T-helper 1 cell (primary cell): ENCODE data around the gene HTT.

Source experiments
- DNase-seq, 5 donors: peaks; one replicate each; pipeline ENCODE4 v3.0.0-alpha.2; 2012 to 2020

Gene HTT

DNA sequence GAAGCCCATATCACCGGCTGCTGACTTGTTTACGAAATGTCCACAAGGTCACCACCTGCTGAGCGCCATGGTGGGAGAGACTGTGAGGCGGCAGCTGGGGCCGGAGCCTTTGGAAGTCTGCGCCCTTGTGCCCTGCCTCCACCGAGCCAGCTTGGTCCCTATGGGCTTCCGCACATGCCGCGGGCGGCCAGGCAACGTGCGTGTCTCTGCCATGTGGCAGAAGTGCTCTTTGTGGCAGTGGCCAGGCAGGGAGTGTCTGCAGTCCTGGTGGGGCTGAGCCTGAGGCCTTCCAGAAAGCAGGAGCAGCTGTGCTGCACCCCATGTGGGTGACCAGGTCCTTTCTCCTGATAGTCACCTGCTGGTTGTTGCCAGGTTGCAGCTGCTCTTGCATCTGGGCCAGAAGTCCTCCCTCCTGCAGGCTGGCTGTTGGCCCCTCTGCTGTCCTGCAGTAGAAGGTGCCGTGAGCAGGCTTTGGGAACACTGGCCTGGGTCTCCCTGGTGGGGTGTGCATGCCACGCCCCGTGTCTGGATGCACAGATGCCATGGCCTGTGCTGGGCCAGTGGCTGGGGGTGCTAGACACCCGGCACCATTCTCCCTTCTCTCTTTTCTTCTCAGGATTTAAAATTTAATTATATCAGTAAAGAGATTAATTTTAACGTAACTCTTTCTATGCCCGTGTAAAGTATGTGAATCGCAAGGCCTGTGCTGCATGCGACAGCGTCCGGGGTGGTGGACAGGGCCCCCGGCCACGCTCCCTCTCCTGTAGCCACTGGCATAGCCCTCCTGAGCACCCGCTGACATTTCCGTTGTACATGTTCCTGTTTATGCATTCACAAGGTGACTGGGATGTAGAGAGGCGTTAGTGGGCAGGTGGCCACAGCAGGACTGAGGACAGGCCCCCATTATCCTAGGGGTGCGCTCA lies 165.8 kb downstream of the HTT start:
- no peak for DNase-seq

DNA sequence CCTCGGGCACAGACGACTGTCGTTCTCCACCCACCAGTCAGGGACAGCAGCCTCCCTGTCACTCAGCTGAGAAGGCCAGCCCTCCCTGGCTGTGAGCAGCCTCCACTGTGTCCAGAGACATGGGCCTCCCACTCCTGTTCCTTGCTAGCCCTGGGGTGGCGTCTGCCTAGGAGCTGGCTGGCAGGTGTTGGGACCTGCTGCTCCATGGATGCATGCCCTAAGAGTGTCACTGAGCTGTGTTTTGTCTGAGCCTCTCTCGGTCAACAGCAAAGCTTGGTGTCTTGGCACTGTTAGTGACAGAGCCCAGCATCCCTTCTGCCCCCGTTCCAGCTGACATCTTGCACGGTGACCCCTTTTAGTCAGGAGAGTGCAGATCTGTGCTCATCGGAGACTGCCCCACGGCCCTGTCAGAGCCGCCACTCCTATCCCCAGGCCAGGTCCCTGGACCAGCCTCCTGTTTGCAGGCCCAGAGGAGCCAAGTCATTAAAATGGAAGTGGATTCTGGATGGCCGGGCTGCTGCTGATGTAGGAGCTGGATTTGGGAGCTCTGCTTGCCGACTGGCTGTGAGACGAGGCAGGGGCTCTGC lies 166.5 kb downstream of the HTT start:
- no peak for DNase-seq

GRCh38 chr4:3241898-3242524 lies 167.5 kb downstream of the HTT start:
- no peak for DNase-seq

DNA sequence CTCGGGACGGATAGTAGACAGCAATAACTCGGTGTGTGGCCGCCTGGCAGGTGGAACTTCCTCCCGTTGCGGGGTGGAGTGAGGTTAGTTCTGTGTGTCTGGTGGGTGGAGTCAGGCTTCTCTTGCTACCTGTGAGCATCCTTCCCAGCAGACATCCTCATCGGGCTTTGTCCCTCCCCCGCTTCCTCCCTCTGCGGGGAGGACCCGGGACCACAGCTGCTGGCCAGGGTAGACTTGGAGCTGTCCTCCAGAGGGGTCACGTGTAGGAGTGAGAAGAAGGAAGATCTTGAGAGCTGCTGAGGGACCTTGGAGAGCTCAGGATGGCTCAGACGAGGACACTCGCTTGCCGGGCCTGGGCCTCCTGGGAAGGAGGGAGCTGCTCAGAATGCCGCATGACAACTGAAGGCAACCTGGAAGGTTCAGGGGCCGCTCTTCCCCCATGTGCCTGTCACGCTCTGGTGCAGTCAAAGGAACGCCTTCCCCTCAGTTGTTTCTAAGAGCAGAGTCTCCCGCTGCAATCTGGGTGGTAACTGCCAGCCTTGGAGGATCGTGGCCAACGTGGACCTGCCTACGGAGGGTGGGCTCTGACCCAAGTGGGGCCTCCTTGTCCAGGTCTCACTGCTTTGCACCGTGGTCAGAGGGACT lies 168.8 kb downstream of the HTT start:
- DNase-seq, result no peak

DNA sequence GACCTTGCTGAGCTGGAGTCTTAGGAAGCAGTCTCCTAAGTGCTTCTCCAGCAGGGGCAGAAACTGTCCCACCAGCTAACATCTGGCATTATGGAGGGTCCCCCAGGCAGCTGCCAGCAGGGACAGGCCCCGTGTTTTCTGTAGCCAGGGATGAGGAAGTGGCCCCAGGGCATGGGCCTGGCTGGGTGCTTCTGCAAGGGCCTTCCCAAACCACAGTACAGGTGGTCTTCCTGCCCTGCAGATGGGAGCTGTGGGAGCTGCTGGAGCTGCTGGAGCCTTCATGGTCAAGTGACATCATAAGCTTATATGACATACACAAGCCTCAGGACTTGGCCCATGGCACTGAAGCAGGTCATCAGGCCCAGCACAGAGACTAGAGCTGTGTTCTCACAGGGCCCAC lies 169.5 kb downstream of the HTT start:
- DNase-seq, result no peak

- no peak for DNase-seq
Observed at GRCh38 chr4:3244747-3245146, 170.3 kb downstream of the HTT start.

DNA sequence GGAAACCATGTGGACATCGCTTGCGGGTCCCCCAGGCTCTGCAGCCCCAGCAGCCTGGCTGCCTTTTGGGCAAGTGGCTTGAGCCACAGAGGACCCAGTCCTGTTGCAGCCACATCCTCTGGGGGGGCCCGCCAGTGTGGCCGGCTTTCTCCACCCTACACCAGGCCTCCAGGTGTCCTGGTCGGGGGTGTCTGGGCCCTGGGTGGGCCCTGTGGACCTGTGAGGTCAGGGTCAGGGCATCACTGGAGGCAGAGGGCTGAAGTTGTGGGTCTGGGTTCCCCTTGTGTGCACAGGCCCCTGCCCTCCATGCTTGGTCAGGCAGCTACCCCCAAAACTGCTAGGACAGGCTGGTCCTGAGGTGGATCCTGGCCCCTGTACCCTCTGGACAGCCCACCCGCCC lies 171.2 kb downstream of the HTT start:
- no peak for DNase-seq

- no peak for DNase-seq
Observed at GRCh38 chr4:3246458-3247398, 172.2 kb downstream of the HTT start.

- DNase-seq, result no peak
Observed at GRCh38 chr4:3247399-3248177, 173.1 kb downstream of the HTT start.

DNA sequence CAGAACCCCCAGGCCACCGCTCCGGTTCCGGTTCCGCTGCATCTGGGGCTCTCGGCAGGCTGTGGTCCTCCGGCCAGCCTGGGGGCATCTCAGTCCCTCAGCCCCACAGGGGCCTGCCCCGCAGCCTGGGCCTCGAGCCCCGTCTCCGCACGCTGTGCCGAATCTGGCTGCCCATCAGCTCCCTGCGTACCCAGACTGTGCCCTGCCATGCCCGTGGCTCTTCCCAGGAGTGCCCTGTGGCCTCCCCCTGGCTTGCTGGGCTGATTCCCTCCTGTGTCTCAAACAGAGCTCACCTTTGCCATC lies 173.6 kb downstream of the HTT start:
- DNase-seq, result no peak

- DNase-seq, result no peak
Observed at GRCh38 chr4:3248811-3249661, 174.6 kb downstream of the HTT start, which contains the start of gene MSANTD1. TSS of gene MSANTD1 (plus strand) at chr4:3249159. CDS start at chr4:3249223, 64 bp downstream.

GRCh38 chr4:3249711-3250437 lies 175.4 kb downstream of the HTT start:
- DNase-seq, result peak in 1 of 5 donors; percentile 7

- DNase-seq, result no peak
Observed at GRCh38 chr4:3250438-3250955, 176.0 kb downstream of the HTT start.

DNA sequence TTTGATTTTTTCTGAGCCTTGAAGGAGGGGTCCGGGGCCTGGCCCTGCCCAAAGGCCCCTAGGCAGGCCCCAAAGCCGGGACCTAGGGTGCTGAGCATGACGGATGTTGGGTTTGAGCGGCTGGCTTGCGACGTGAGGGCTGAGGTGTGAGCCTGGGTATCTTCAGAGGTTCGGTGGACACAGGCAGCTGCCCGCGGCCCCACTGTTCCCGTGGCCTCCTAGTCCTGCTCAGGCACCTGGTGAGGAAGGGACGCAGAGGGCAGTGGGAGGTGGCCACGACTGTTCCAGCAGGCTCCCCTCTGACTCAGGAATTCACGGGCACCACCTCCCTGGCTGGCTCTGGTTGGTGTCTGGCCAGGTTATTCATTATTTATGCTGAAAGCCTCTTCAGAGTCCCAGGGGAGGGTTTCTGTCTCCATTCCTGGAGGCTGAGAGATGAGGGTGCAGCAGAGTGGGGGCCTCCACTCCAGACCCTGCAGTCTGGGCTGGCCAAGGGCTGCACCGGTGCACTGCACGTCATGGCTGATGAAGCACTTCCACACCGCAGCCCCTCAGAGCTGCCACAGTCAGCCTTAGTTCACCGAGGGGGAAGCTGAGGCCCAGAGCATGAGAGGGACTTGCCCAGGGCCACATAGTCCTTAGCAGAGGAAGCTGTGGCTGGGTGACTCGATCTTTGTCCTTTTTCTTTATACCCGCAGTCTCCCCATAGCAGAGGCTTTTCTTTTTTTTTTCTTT lies 176.6 kb downstream of the HTT start:
- peak in 1 of 5 donors; percentile 9 for DNase-seq

DNA sequence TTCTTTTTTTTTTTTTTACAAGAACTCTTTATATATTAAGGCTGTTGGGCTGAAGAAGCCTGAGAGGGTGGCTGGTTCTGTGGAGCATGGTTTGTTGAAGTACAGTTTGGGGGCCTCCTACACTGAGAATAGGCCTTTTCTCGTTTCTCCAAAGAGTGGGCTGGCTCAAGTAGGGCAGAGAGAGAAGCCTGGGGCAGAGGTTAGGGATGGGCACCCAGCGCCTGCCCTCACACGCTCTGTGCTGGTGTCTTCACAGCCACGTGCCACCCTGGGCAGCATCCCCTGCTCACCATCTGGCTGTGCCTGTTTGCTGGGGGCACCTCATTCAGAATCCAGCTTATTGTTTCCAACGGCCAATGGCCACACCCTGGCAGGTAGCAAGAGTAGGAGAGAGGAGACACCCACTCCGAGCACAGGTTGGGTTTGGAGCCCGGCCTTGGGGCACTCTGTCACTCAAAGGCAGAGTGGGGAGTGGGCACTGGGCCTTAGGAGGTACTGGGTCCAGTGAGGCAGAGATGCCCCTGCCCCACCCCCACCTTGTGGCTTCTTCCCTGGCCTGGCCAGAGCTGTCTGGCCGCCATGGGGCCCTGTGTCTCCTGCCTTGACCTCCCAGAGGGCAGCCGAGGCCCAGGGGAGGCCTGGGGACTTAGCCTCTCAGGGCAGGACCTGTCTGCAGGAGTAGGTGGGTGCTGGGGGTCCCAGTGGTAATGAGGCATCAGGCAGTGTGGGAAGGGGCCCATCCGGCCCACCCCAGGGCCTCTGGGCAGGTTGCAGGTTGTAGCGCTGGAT lies 177.4 kb downstream of the HTT start:
- DNase-seq, result no peak

GRCh38 chr4:3252480-3252828 lies 178.0 kb downstream of the HTT start:
- DNase-seq, result no peak

- no peak for DNase-seq
Observed at GRCh38 chr4:3252831-3253641, 178.6 kb downstream of the HTT start.
